ENCODE measurements around the gene CYBC1. TPM values are rescaled to one million over a fixed set of nuclear protein-coding genes. Genes with fewer than 3 reads are reported as not detected.

Gene CYBC1
- total and polyA plus RNA-seq, 4 donors = 30.3 to 83.0 (median 60.3) TPM

- no peak overlapping the region for H3K27ac ChIP-seq (ENCODE audit: low read depth, low read length)
- H3K27me3 ChIP-seq (ENCODE audit: control insufficient read depth, insufficient read depth, low read length) = no peaks in the 10 kb centered on the region
- H3K36me3 ChIP-seq (ENCODE audit: control insufficient read depth, insufficient read depth, low read length) = peaks cover 48% of the 10 kb centered on the region
- WGBS (ENCODE audit: insufficient coverage) = 85% methylated on average over 15 of the region's 15 CpGs
- peaks cover 39% of the 10 kb centered on the region for H3K4me1 ChIP-seq (ENCODE audit: control insufficient read depth, insufficient read depth, low read length)
- no peak overlapping the region for H3K4me3 ChIP-seq (ENCODE audit: low read depth, low read length)
- no peak for DNase-seq (ENCODE audit: low read depth in 4 of 6, low spot score in 6 of 6)
- H3K9me3 ChIP-seq (ENCODE audit: control insufficient read depth, insufficient read depth, low read length) = no peaks in the 10 kb centered on the region
These were observed 41.0 kb upstream of the CYBC1 start for GRCh38 chr17:82491533-82491932.

- Histone ChIP-seq H3K36me3 (ENCODE audit: control insufficient read depth, insufficient read depth, low read length) (peaks cover 52% of the 10 kb centered on the region), H3K9me3 (ENCODE audit: control insufficient read depth, insufficient read depth, low read length) (no peaks in the 10 kb centered on the region), H3K4me1 (ENCODE audit: control insufficient read depth, insufficient read depth, low read length) (peaks cover 36% of the 10 kb centered on the region), H3K4me3 (ENCODE audit: low read depth, low read length) (no peak overlapping the region), H3K27me3 (ENCODE audit: control insufficient read depth, insufficient read depth, low read length) (no peaks in the 10 kb centered on the region), H3K27ac (ENCODE audit: low read depth, low read length) (no peak overlapping the region)
- 92% methylated on average over 10 of the region's 10 CpGs for WGBS (ENCODE audit: insufficient coverage)
- no peak for DNase-seq (ENCODE audit: low read depth in 4 of 6, low spot score in 6 of 6)
These were observed 40.6 kb upstream of the CYBC1 start for GRCh38 chr17:82491196-82491530.

- Histone ChIP-seq H3K27me3 (ENCODE audit: control insufficient read depth, insufficient read depth, low read length) (no peaks in the 10 kb centered on the region), H3K27ac (ENCODE audit: low read depth, low read length) (no peak overlapping the region), H3K4me1 (ENCODE audit: control insufficient read depth, insufficient read depth, low read length) (peaks cover 30% of the 10 kb centered on the region), H3K4me3 (ENCODE audit: low read depth, low read length) (no peak overlapping the region), H3K9me3 (ENCODE audit: control insufficient read depth, insufficient read depth, low read length) (no peaks in the 10 kb centered on the region), H3K36me3 (ENCODE audit: control insufficient read depth, insufficient read depth, low read length) (peaks cover 57% of the 10 kb centered on the region)
- WGBS (ENCODE audit: insufficient coverage) = 92% methylated on average over 24 of the region's 25 CpGs
- DNase-seq (ENCODE audit: low read depth in 4 of 6, low spot score in 6 of 6) = no peak
These were observed 40.1 kb upstream of the CYBC1 start for GRCh38 chr17:82490512-82491195.

- H3K4me1 ChIP-seq (ENCODE audit: control insufficient read depth, insufficient read depth, low read length) = peaks cover 30% of the 10 kb centered on the region
- 87% methylated on average over 13 of the region's 21 CpGs for WGBS (ENCODE audit: insufficient coverage)
- H3K27ac ChIP-seq (ENCODE audit: low read depth, low read length) = no peak overlapping the region
- H3K9me3 ChIP-seq (ENCODE audit: control insufficient read depth, insufficient read depth, low read length) = no peaks in the 10 kb centered on the region
- DNase-seq (ENCODE audit: low read depth in 4 of 6, low spot score in 6 of 6) = no peak
- peaks cover 64% of the 10 kb centered on the region for H3K36me3 ChIP-seq (ENCODE audit: control insufficient read depth, insufficient read depth, low read length)
- H3K4me3 ChIP-seq (ENCODE audit: low read depth, low read length) = no peak overlapping the region
- H3K27me3 ChIP-seq (ENCODE audit: control insufficient read depth, insufficient read depth, low read length) = no peaks in the 10 kb centered on the region
These were observed 39.4 kb upstream of the CYBC1 start for GRCh38 chr17:82489851-82490511.

- Histone ChIP-seq H3K27ac (ENCODE audit: low read depth, low read length) (peak overlapping the region; percentile 33), H3K4me1 (ENCODE audit: control insufficient read depth, insufficient read depth, low read length) (peaks cover 26% of the 10 kb centered on the region), H3K36me3 (ENCODE audit: control insufficient read depth, insufficient read depth, low read length) (peaks cover 72% of the 10 kb centered on the region), H3K9me3 (ENCODE audit: control insufficient read depth, insufficient read depth, low read length) (no peaks in the 10 kb centered on the region), H3K27me3 (ENCODE audit: control insufficient read depth, insufficient read depth, low read length) (no peaks in the 10 kb centered on the region), H3K4me3 (ENCODE audit: low read depth, low read length) (no peak overlapping the region)
- 51% methylated on average over 6 of the region's 8 CpGs for WGBS (ENCODE audit: insufficient coverage)
- DNase-seq (ENCODE audit: low read depth in 4 of 6, low spot score in 6 of 6) = peak in 2 of 6 donors; percentile 38 to 79
These were observed 38.6 kb upstream of the CYBC1 start for GRCh38 chr17:82489117-82489516.

- WGBS (ENCODE audit: insufficient coverage) = 88% methylated on average over 10 of the region's 14 CpGs
- no peak overlapping the region for H3K27ac ChIP-seq (ENCODE audit: low read depth, low read length)
- H3K4me3 ChIP-seq (ENCODE audit: low read depth, low read length) = no peak overlapping the region
- no peaks in the 10 kb centered on the region for H3K9me3 ChIP-seq (ENCODE audit: control insufficient read depth, insufficient read depth, low read length)
- H3K4me1 ChIP-seq (ENCODE audit: control insufficient read depth, insufficient read depth, low read length) = peaks cover 23% of the 10 kb centered on the region
- no peaks in the 10 kb centered on the region for H3K27me3 ChIP-seq (ENCODE audit: control insufficient read depth, insufficient read depth, low read length)
- peak in 1 of 6 donors; percentile 35 for DNase-seq (ENCODE audit: low read depth in 4 of 6, low spot score in 6 of 6)
- H3K36me3 ChIP-seq (ENCODE audit: control insufficient read depth, insufficient read depth, low read length) = peaks cover 83% of the 10 kb centered on the region
These were observed 37.4 kb upstream of the CYBC1 start for GRCh38 chr17:82487910-82488309.

- Histone ChIP-seq H3K9me3 (ENCODE audit: control insufficient read depth, insufficient read depth, low read length) (no peaks in the 10 kb centered on the region), H3K4me1 (ENCODE audit: control insufficient read depth, insufficient read depth, low read length) (peaks cover 23% of the 10 kb centered on the region), H3K36me3 (ENCODE audit: control insufficient read depth, insufficient read depth, low read length) (peaks cover 92% of the 10 kb centered on the region), H3K27me3 (ENCODE audit: control insufficient read depth, insufficient read depth, low read length) (no peaks in the 10 kb centered on the region), H3K4me3 (ENCODE audit: low read depth, low read length) (no peak overlapping the region), H3K27ac (ENCODE audit: low read depth, low read length) (no peak overlapping the region)
- DNase-seq (ENCODE audit: low read depth in 4 of 6, low spot score in 6 of 6) = no peak
- WGBS (ENCODE audit: insufficient coverage) = 82% methylated on average over 13 of the region's 13 CpGs
These were observed 35.9 kb upstream of the CYBC1 start for GRCh38 chr17:82486231-82487094.

GRCh38 chr17:82483836-82484235 lies 33.3 kb upstream of the CYBC1 start:
- Histone ChIP-seq H3K36me3 (ENCODE audit: control insufficient read depth, insufficient read depth, low read length) (peaks cover 95% of the 10 kb centered on the region), H3K4me1 (ENCODE audit: control insufficient read depth, insufficient read depth, low read length) (peaks cover 11% of the 10 kb centered on the region), H3K27ac (ENCODE audit: low read depth, low read length) (no peak overlapping the region), H3K27me3 (ENCODE audit: control insufficient read depth, insufficient read depth, low read length) (no peaks in the 10 kb centered on the region), H3K9me3 (ENCODE audit: control insufficient read depth, insufficient read depth, low read length) (no peaks in the 10 kb centered on the region), H3K4me3 (ENCODE audit: low read depth, low read length) (no peak overlapping the region)
- WGBS (ENCODE audit: insufficient coverage) = 94% methylated on average over 7 of the region's 9 CpGs
- DNase-seq (ENCODE audit: low read depth in 4 of 6, low spot score in 6 of 6) = no peak

GRCh38 chr17:82483204-82483660 lies 32.7 kb upstream of the CYBC1 start:
- H3K9me3 ChIP-seq (ENCODE audit: control insufficient read depth, insufficient read depth, low read length) = no peaks in the 10 kb centered on the region
- H3K27me3 ChIP-seq (ENCODE audit: control insufficient read depth, insufficient read depth, low read length) = no peaks in the 10 kb centered on the region
- WGBS (ENCODE audit: insufficient coverage) = 100% methylated on average over 2 of the region's 6 CpGs
- H3K4me1 ChIP-seq (ENCODE audit: control insufficient read depth, insufficient read depth, low read length) = peaks cover 5% of the 10 kb centered on the region
- DNase-seq (ENCODE audit: low read depth in 4 of 6, low spot score in 6 of 6) = no peak
- no peak overlapping the region for H3K27ac ChIP-seq (ENCODE audit: low read depth, low read length)
- peaks cover 95% of the 10 kb centered on the region for H3K36me3 ChIP-seq (ENCODE audit: control insufficient read depth, insufficient read depth, low read length)
- H3K4me3 ChIP-seq (ENCODE audit: low read depth, low read length) = no peak overlapping the region
